Osteoblast (primary cell): Measurements from ENCODE around the gene ZNF219. TPM values are rescaled to one million over a fixed set of nuclear protein-coding genes. Genes with fewer than 3 reads are reported as not detected.
A peak's percentile ranks its signal among the peaks of the same experiment; 100 is the strongest.

Source experiments
- DNase-seq: peaks from one replicate; pipeline ENCODE4 v3.0.0; 2011; ENCODE audit warnings: low spot score, mixed read lengths; ENCODE audit not compliant: insufficient read length; ENCODE audit errors: missing footprints
- H2AFZ ChIP-seq: 2 replicates; pipeline ENCODE4 v1.6.0; 2011; ENCODE audit warnings: mild to moderate bottlenecking, low read length
- H3K27ac ChIP-seq: 2 replicates; pipeline ENCODE4 v1.5.1; 2011; ENCODE audit warnings: mild to moderate bottlenecking, low read depth, low read length, moderate library complexity
- H3K27me3 ChIP-seq: 2 replicates; pipeline ENCODE4 v1.6.0; 2012; ENCODE audit warnings: mild to moderate bottlenecking, control low read depth, inconsistent platforms, low read length, moderate library complexity; ENCODE audit not compliant: insufficient read depth
- H3K36me3 ChIP-seq: 2 replicates; pipeline ENCODE4 v1.5.1; 2011; ENCODE audit warnings: mild to moderate bottlenecking, low read length, control low read depth, moderate library complexity; ENCODE audit not compliant: insufficient read depth
- H3K4me1 ChIP-seq: 2 replicates; pipeline ENCODE4 v1.5.1; 2011; ENCODE audit warnings: mild to moderate bottlenecking, low read length, control low read depth, moderate library complexity; ENCODE audit not compliant: insufficient read depth
- H3K4me2 ChIP-seq: 2 replicates; pipeline ENCODE4 v1.6.0; 2011; ENCODE audit warnings: mild to moderate bottlenecking, low read length; ENCODE audit not compliant: insufficient read depth
- H3K4me3 ChIP-seq: fragments of 200-600 bp; sonication (generic); 3 replicates; pipeline ENCODE4 v1.5.1; 2012; ENCODE audit warnings: mild to moderate bottlenecking, low read length, inconsistent platforms; ENCODE audit not compliant: insufficient read depth
- H3K79me2 ChIP-seq: 2 replicates; pipeline ENCODE4 v1.6.0; 2012; ENCODE audit warnings: mild to moderate bottlenecking, low read length, control low read depth, inconsistent platforms; ENCODE audit not compliant: insufficient read depth
- H3K9me3 ChIP-seq: 2 replicates; pipeline ENCODE4 v1.5.1; 2011; ENCODE audit warnings: low read depth, low read length, control low read depth
- H4K20me1 ChIP-seq: 2 replicates; pipeline ENCODE4 v1.6.0; 2012; ENCODE audit warnings: mild to moderate bottlenecking, low read length, control low read depth; ENCODE audit not compliant: insufficient read depth
- total RNA-seq: library from RNA; depleted of rRNA; stranded (reverse); fragments of >200 nt; gene quantifications from 2 replicates; pipeline ENCODE4 v1.2.3, GENCODE V29; 2012
- TF ChIP-seq, protein P1 (sequence below): IDR thresholded peaks from 2 replicates; pipeline ENCODE4 v1.5.1; 2011; ENCODE audit warnings: mild to moderate bottlenecking, low read depth, low read length, moderate library complexity; ENCODE audit errors: extremely low read depth

Gene ZNF219
- total RNA-seq, 1 donor: 9.4 TPM

DNA sequence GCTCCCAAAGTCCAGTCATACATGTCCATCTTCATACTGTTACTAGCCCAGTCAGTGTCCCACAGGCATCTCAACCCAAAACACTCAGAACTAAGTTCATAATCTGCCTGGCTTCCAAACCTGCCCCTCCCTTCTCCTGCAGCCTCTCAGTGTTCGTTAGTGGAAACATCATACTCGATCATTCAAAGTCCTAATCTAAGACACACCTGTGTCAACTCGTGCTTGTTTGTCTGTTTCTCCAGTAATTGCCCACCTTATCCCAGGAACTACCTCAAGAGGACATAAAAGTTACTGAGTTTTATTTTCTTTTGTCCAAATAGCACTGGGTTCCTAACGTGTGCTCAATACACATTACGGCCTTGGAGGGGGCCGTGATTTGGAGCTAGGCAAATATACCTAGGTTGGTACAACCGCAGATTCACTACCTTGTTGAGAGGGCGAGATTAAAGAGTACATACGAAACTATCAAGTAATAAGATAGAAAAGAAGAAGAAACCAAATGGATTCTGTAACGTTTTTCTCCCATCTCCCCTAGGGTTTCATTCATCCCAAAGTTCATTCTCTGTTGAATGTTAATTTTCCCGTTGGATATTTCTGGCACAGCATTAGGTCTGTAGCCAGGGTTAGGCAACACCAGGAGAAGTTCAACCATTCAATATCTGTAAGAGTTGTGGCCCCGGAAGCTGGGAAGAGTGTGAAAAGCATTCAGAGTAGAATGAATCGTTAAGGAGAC lies 37.7 kb downstream of the ZNF219 start:
- H3K27me3 ChIP-seq: no peaks in the 10 kb centered on the region
- H4K20me1 ChIP-seq: no peaks in the 10 kb centered on the region
- H3K79me2 ChIP-seq: no peaks in the 10 kb centered on the region
- no peaks in the 10 kb centered on the region for H3K36me3 ChIP-seq
- peak overlapping the region; percentile 62 for H2AFZ ChIP-seq
- peak overlapping the region; percentile 1 for H3K27ac ChIP-seq
- peaks cover 35% of the 10 kb centered on the region for H3K4me1 ChIP-seq
- peak overlapping the region; percentile 66 for H3K4me2 ChIP-seq
- H3K9me3 ChIP-seq: no peaks in the 10 kb centered on the region
- TF ChIP-seq, protein P1, sequence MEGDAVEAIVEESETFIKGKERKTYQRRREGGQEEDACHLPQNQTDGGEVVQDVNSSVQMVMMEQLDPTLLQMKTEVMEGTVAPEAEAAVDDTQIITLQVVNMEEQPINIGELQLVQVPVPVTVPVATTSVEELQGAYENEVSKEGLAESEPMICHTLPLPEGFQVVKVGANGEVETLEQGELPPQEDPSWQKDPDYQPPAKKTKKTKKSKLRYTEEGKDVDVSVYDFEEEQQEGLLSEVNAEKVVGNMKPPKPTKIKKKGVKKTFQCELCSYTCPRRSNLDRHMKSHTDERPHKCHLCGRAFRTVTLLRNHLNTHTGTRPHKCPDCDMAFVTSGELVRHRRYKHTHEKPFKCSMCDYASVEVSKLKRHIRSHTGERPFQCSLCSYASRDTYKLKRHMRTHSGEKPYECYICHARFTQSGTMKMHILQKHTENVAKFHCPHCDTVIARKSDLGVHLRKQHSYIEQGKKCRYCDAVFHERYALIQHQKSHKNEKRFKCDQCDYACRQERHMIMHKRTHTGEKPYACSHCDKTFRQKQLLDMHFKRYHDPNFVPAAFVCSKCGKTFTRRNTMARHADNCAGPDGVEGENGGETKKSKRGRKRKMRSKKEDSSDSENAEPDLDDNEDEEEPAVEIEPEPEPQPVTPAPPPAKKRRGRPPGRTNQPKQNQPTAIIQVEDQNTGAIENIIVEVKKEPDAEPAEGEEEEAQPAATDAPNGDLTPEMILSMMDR: no peak
- DNase-seq: peak; percentile 27
- no peak overlapping the region for H3K4me3 ChIP-seq

DNA sequence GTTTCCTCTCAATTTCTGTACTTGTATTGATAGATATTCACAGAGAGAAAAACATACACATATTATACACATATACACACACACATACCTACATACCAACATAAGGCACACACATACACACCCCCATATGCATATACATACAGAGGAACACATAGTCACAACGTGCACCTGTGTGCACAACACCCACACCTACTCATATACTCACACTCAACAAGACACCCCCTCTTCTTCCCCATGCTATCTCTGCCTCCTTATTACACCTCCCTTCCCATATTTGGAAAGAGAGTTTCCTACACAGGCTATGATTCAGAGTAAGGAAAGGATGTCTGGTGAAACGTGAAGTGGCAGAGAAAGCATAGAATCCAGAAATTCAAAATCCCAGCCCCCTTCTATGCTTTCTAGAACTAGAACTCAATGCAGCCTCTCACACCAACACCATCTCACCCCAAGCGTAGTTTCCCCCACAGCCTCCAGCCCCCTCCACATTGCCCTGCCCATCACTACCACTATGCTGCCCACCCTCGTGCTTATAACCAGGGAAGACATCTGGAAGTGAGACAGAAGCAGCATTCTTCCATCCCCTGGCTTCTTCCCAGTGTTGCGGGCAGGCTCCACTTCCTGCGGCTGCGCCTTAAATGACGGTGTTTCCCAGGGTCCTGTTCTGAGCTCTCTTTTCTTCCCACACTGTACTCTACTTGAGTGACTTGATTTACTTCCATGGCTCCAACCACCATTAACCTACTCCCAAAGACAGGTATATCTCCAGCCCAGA lies 38.4 kb downstream of the ZNF219 start:
- no peaks in the 10 kb centered on the region for H3K36me3 ChIP-seq
- no peaks in the 10 kb centered on the region for H4K20me1 ChIP-seq
- DNase-seq: peak; percentile 42
- TF ChIP-seq, protein P1: no peak
- H3K27me3 ChIP-seq: no peaks in the 10 kb centered on the region
- peak overlapping the region; percentile 66 for H3K4me2 ChIP-seq
- H3K9me3 ChIP-seq: no peaks in the 10 kb centered on the region
- peak overlapping the region; percentile 62 for H2AFZ ChIP-seq
- peak overlapping the region; percentile 15 for H3K4me3 ChIP-seq
- peaks cover 35% of the 10 kb centered on the region for H3K4me1 ChIP-seq
- H3K27ac ChIP-seq: peak overlapping the region; percentile 1
- H3K79me2 ChIP-seq: no peaks in the 10 kb centered on the region

DNA sequence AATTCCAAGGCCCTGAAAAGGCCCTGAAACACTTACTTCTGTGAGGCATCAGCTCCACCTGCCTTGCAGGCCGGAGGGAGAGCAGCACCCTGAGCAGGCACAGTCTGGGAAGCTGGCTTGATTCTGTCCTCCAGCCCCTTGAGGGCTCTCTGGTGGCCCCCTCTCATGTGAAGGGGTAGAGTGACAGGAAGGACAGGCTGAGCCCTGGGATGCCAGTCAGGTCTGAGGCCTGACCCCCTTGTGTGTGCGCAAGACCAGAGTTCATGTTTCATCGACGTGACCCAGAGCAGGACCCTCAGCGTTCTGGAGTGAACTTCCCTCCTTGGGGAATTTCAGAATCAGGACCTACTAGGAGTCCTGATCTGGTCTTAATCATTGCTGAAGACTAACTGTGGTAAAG lies 39.6 kb downstream of the ZNF219 start:
- TF ChIP-seq, protein P1: no peak
- Histone ChIP-seq H2AFZ (no peak overlapping the region), H3K36me3 (no peaks in the 10 kb centered on the region), H3K4me3 (no peak overlapping the region), H4K20me1 (no peaks in the 10 kb centered on the region), H3K4me2 (no peak overlapping the region), H3K79me2 (no peaks in the 10 kb centered on the region), H3K9me3 (no peaks in the 10 kb centered on the region), H3K27ac (no peak overlapping the region), H3K4me1 (peaks cover 35% of the 10 kb centered on the region), H3K27me3 (no peaks in the 10 kb centered on the region)
- DNase-seq: no peak
